GM18873 (cell line): ENCODE results near the gene CHD2.

Experiments
- ATAC-seq: cut with Tn5 transposase; IDR thresholded peaks from one replicate; pipeline ENCODE4 v1.9.1; 2021; ENCODE audit warnings: mild to moderate bottlenecking, moderate library complexity, moderate number of reproducible peaks; ENCODE audit not compliant: unreplicated experiment, low FRiP score

CHD2 gene

GRCh38 chr15:93043621-93044300, 143.6 kb downstream of the CHD2 start:
- ATAC-seq = no peak

GRCh38 chr15:93044301-93045190, 144.4 kb downstream of the CHD2 start:
- no peak for ATAC-seq

- no peak for ATAC-seq
Observed at GRCh38 chr15:93045191-93045785, 145.2 kb downstream of the CHD2 start.

- no peak for ATAC-seq
Observed at GRCh38 chr15:93046120-93046519, 146.0 kb downstream of the CHD2 start.

- no peak for ATAC-seq
Observed at GRCh38 chr15:93046721-93047120, 146.6 kb downstream of the CHD2 start.

GRCh38 chr15:93047621-93048425, 147.7 kb downstream of the CHD2 start:
- no peak for ATAC-seq

- ATAC-seq = no peak
Observed at GRCh38 chr15:93048426-93048721, 148.2 kb downstream of the CHD2 start.

GRCh38 chr15:93048759-93049161, 148.6 kb downstream of the CHD2 start:
- ATAC-seq = no peak

- ATAC-seq = no peak
Observed at GRCh38 chr15:93049233-93049632, 149.1 kb downstream of the CHD2 start.

GRCh38 chr15:93049914-93050578, 149.9 kb downstream of the CHD2 start:
- no peak for ATAC-seq

- no peak for ATAC-seq
Observed at GRCh38 chr15:93050648-93051047, 150.5 kb downstream of the CHD2 start.

GRCh38 chr15:93051236-93052089, 151.3 kb downstream of the CHD2 start:
- ATAC-seq = no peak

GRCh38 chr15:93052090-93052879, 152.2 kb downstream of the CHD2 start:
- no peak for ATAC-seq

GRCh38 chr15:93055211-93055610, 155.1 kb downstream of the CHD2 start:
- ATAC-seq = no peak

- no peak for ATAC-seq
Observed at GRCh38 chr15:93056836-93057235, 156.7 kb downstream of the CHD2 start.

GRCh38 chr15:93057618-93058017, 157.5 kb downstream of the CHD2 start:
- no peak for ATAC-seq

GRCh38 chr15:93058128-93058527, 158.0 kb downstream of the CHD2 start:
- no peak for ATAC-seq

- ATAC-seq = no peak
Observed at GRCh38 chr15:93058904-93059427, 158.8 kb downstream of the CHD2 start.
